Smooth muscle cell (in vitro differentiated cells): ENCODE measurements around the gene TRMT2A. TPM values are rescaled to one million over a fixed set of nuclear protein-coding genes. Genes with fewer than 3 reads are reported as not detected.

Source experiments
- DNase-seq: peaks from one replicate; lab custom pipeline; 2025; ENCODE audit not compliant: unreplicated experiment; lab: John Stamatoyannopoulos, UW
- H2AFZ ChIP-seq: fragments of 200-600 bp; sonication (generic); 2 replicates; pipeline ENCODE4 v1.6.0; 2016; ENCODE audit warnings: antibody characterized with exemption, low read depth, mild to moderate bottlenecking
- H3F3A ChIP-seq: fragments of 200-600 bp; sonication (generic); 2 replicates; pipeline ENCODE4 v1.6.0; 2017; ENCODE audit warnings: antibody characterized with exemption, low read depth
- H3K27ac ChIP-seq: fragments of 200-600 bp; sonication (generic); 2 replicates; pipeline ENCODE4 v1.5.1; 2016; ENCODE audit warnings: low read depth, mild to moderate bottlenecking
- H3K27me3 ChIP-seq: fragments of 200-600 bp; sonication (generic); 2 replicates; pipeline ENCODE4 v1.6.1; 2016; ENCODE audit warnings: low read depth, mild to moderate bottlenecking
- H3K36me3 ChIP-seq: fragments of 200-600 bp; sonication (generic); 2 replicates; pipeline ENCODE4 v1.5.1; 2016; ENCODE audit warnings: low read depth
- H3K4me1 ChIP-seq: fragments of 200-600 bp; sonication (generic); 2 replicates; pipeline ENCODE4 v1.5.1; 2016; ENCODE audit warnings: low read depth
- H3K4me2 ChIP-seq: fragments of 200-600 bp; sonication (generic); 2 replicates; pipeline ENCODE4 v1.6.0; 2016; ENCODE audit warnings: mild to moderate bottlenecking
- H3K4me3 ChIP-seq: fragments of 200-600 bp; sonication (generic); 2 replicates; pipeline ENCODE4 v1.5.1; 2016; ENCODE audit warnings: mild to moderate bottlenecking
- H3K79me2 ChIP-seq: fragments of 200-600 bp; sonication (generic); 2 replicates; pipeline ENCODE4 v1.6.0; 2016; ENCODE audit warnings: low read depth, mild to moderate bottlenecking
- H3K9ac ChIP-seq: fragments of 200-600 bp; sonication (generic); 2 replicates; pipeline ENCODE4 v1.6.0; 2016; ENCODE audit warnings: low read depth
- H3K9me3 ChIP-seq: fragments of 200-600 bp; sonication (generic); replicated peaks from 2 replicates; pipeline ENCODE4 v1.5.1; 2016; ENCODE audit warnings: low read depth
- H4K20me1 ChIP-seq: fragments of 200-600 bp; sonication (generic); 2 replicates; pipeline ENCODE4 v1.6.0; 2016; ENCODE audit warnings: low read depth
- CTCF ChIP-seq: fragments of 200-600 bp; sonication (generic); IDR thresholded peaks from 2 replicates; pipeline ENCODE4 v1.5.1; 2017; ENCODE audit warnings: borderline replicate concordance, mild to moderate bottlenecking, antibody characterized with exemption; ENCODE audit not compliant: insufficient read depth, poor library complexity, severe bottlenecking
- WGBS: methylation state at CpG from one replicate; pipeline ENCODE4 v1.1.7; 2016; ENCODE audit warnings: low lambda C conversion rate; 5-methylcytosine and 5-hydroxymethylcytosine counted together
- polyA plus RNA-seq: library from polyadenylated mRNA; unstranded; fragments of >200 nt; fragmentation: Nextera tagmentation; extraction: Ambion mirVana; gene quantifications from 2 replicates; pipeline ENCODE4 v1.2.1, GENCODE V29; 2016
- total RNA-seq: library from RNA; depleted of rRNA; stranded (reverse); fragments of >200 nt; gene quantifications from 2 replicates; pipeline ENCODE4 v1.2.3, GENCODE V29; 2014

TRMT2A gene
- total and polyA plus RNA-seq, 2 experiments from 2014 or later = 21.1 to 32.1 TPM

- H3K27ac ChIP-seq = peak within 1 kb of the TSS; percentile 84
- 92% methylated on average over 30 of the region's 30 CpGs for WGBS
- peak within 1 kb of the TSS; percentile 99 for H3K4me2 ChIP-seq
- peaks cover 14% of the 10 kb centered on the region for H4K20me1 ChIP-seq
- H2AFZ ChIP-seq = peak within 1 kb of the TSS; percentile 43
- H3K79me2 ChIP-seq = peaks cover 50% of the 10 kb centered on the region
- no peaks in the 10 kb centered on the region for H3K27me3 ChIP-seq
- DNase-seq = no peak
- no peaks in the 10 kb centered on the region for H3K9me3 ChIP-seq
- H3K4me3 ChIP-seq = peak within 1 kb of the TSS; percentile 99
- H3K36me3 ChIP-seq = no peaks in the 10 kb centered on the region
- H3K9ac ChIP-seq = peak within 1 kb of the TSS; percentile 98
- no peak for TF ChIP-seq CTCF
- peaks cover 7% of the 10 kb centered on the region for H3F3A ChIP-seq
- H3K4me1 ChIP-seq = peaks cover 12% of the 10 kb centered on the region
Observed at GRCh38 chr22:20115691-20116375, 1.2 kb downstream of the TRMT2A start, which contains the start of gene RANBP1. RANBP1 (plus strand) TSS chr22:20116104; CDS start chr22:20116185, 81 bp downstream.

GRCh38 chr22:20114506-20115475 lies 2.2 kb downstream of the TRMT2A start:
- Histone ChIP-seq H3K9me3 (no peaks in the 10 kb centered on the region), H3K9ac (no peak overlapping the region), H3K36me3 (no peaks in the 10 kb centered on the region), H2AFZ (no peak overlapping the region), H3K27me3 (no peaks in the 10 kb centered on the region), H3K27ac (no peak overlapping the region), H3K4me2 (no peak overlapping the region), H3K79me2 (peaks cover 40% of the 10 kb centered on the region), H3K4me3 (no peak overlapping the region), H3K4me1 (peaks cover 12% of the 10 kb centered on the region), H3F3A (peaks cover 7% of the 10 kb centered on the region), H4K20me1 (peaks cover 10% of the 10 kb centered on the region)
- no peak for TF ChIP-seq CTCF
- 94% methylated on average over 36 of the region's 36 CpGs for WGBS
- no peak for DNase-seq

GRCh38 chr22:20113551-20114310 lies 3.3 kb downstream of the TRMT2A start:
- Histone ChIP-seq H2AFZ (no peak overlapping the region), H3K4me3 (no peak overlapping the region), H3K27ac (no peak overlapping the region), H3F3A (peaks cover 7% of the 10 kb centered on the region), H3K4me1 (peaks cover 8% of the 10 kb centered on the region), H3K36me3 (no peaks in the 10 kb centered on the region), H4K20me1 (peaks cover 17% of the 10 kb centered on the region), H3K27me3 (no peaks in the 10 kb centered on the region), H3K9ac (no peak overlapping the region), H3K9me3 (no peaks in the 10 kb centered on the region), H3K79me2 (peaks cover 29% of the 10 kb centered on the region), H3K4me2 (no peak overlapping the region)
- WGBS = 96% methylated on average over 13 of the region's 19 CpGs
- no peak for DNase-seq
- TF ChIP-seq CTCF = no peak
